Pancreas (tissue), 10 donors: ENCODE data around the gene SLC35F5. TPM values are rescaled to one million over a fixed set of nuclear protein-coding genes. Genes with fewer than 3 reads are reported as not detected.

Source experiments
- ATAC-seq, 4 donors: fragments of 200-7000 bp; cut with Tn5 transposase; one replicate each; pipeline versions ENCODE4 v1.8.0 to v1.9.1; 2020; ENCODE audit warnings: mild to moderate bottlenecking in 4 of 4, moderate library complexity in 4 of 4
- DNase-seq, 6 donors: peaks; one replicate each; pipeline ENCODE4 v3.0.0-alpha.2; 2020
- FAIRE-seq: peaks from 2 replicates; lab custom pipeline; 2012; peaks lifted over from hg19 to GRCh38; lab: Jason Lieb, UNC
- H3K27ac ChIP-seq, 4 donors: fragments of 200-600 bp; sonication (generic); 1 replicate in 3 of 4; 2 replicates in 1 of 4; pipeline versions ENCODE4 v1.5.0 to v1.8.0; 2020
- H3K27me3 ChIP-seq, 4 donors: fragments of 200-600 bp; one replicate each; pipeline ENCODE4 v1.8.0; 2021
- H3K36me3 ChIP-seq, 3 donors: fragments of 200-600 bp; sonication (generic) in 1 of 3; one replicate each; pipeline versions ENCODE4 v1.5.0 to v1.8.0; 2020 to 2021
- H3K4me1 ChIP-seq, 3 donors: fragments of 200-600 bp; one replicate each; pipeline ENCODE4 v1.8.0; 2021
- H3K4me3 ChIP-seq, 4 donors: fragments of 200-600 bp; sonication (generic) in 2 of 4; one replicate each; pipeline versions ENCODE4 v1.5.0 to v1.8.0; 2020 to 2021
- H3K9me3 ChIP-seq, 4 donors: fragments of 200-600 bp; one replicate each; pipeline ENCODE4 v1.8.0; 2021
- CTCF ChIP-seq, 4 donors: fragments of 200-600 bp; sonication (generic) in 3 of 4; IDR thresholded peaks; one replicate each; pipeline versions ENCODE4 v1.5.0 to v1.8.0; 2021; ENCODE audit warnings: antibody characterized with exemption in 4 of 4
- WGBS, 2 donors: extraction: QIAGEN DNeasy Blood & Tissue Kit; methylation state at CpG; one replicate each; pipeline ENCODE4 v1.1.7; 2013; 5-methylcytosine and 5-hydroxymethylcytosine counted together
- intact Hi-C, 3 donors: fragments of 100-400 bp; cut with DNase I; formaldehyde crosslinking; loops; one replicate each; pipeline versions ENCODE4 v1.11.1 to v1.14.2; 2022
- polyA plus RNA-seq, 2 donors: library from polyadenylated mRNA; stranded (reverse); fragments of 200-250 nt; gene quantifications; one replicate each; pipeline ENCODE4 v1.2.3, GENCODE V29; 2013
- total RNA-seq, 6 donors: library from RNA; stranded (reverse); fragmentation: NEBNext Ultra II Directional in 4 of 6; extraction: Animal tissue kit (Norgen Biotek cat#: 25700) in 4 of 6; gene quantifications; one replicate each; pipeline versions ENCODE4 v1.2.1 to v1.2.4, GENCODE V29; 2021 to 2023
- donor health status: healthy with polysubstance abuse.
- donor health status: DM: no; HTN: no; CAD: no; lungs with moderate emphysema.
- donor health status: DM: no; HTN: no; CAD: no.
- donor health status: control.
- donor health status: control.
- donor health status: Bipolar disorder and iron deficiency.
- donor health status: DM: yes; HTN: yes; CAD: no.
- donor health status: DM: no; HTN: no; CAD: no.
- donor health status: DM: no; HTN: no; CAD: no.
- donor health status: DM: yes; HTN: yes; CAD: no.

Gene SLC35F5
- total and polyA plus RNA-seq, 8 donors: 12.6 to 58.6 (median 39.1) TPM

GRCh38 chr2:113754160-113754559 lies 2.3 kb downstream of the SLC35F5 start:
- H3K36me3 ChIP-seq: peaks cover 0 to 8% (median 0%) of the 10 kb centered on the region in 3 donors
- no peak for TF ChIP-seq CTCF (IDR thresholded peaks at IDR 0.05)
- H3K27ac ChIP-seq: no peak overlapping the region
- 49 to 60% methylated on average over 8 of the region's 8 CpGs for WGBS, 2 donors
- FAIRE-seq (no peak), ATAC-seq (no peak), DNase-seq (no peak)
- no peaks in the 10 kb centered on the region for H3K27me3 ChIP-seq
- intact Hi-C loops: no loop called here
- H3K4me1 ChIP-seq: peaks cover 5 to 18% (median 12%) of the 10 kb centered on the region in 3 donors
- no peaks in the 10 kb centered on the region for H3K9me3 ChIP-seq
- peak overlapping the region in 2 of 4 donors; percentile 69 to 79 for H3K4me3 ChIP-seq

GRCh38 chr2:113750385-113750784 lies 6.1 kb downstream of the SLC35F5 start:
- H3K27me3 ChIP-seq: no peaks in the 10 kb centered on the region
- intact Hi-C loops: no loop called here
- ATAC-seq: no peak
- H3K4me3 ChIP-seq: no peak overlapping the region
- no peak for TF ChIP-seq CTCF (IDR thresholded peaks at IDR 0.05)
- FAIRE-seq: no peak
- DNase-seq: no peak
- peaks cover 0 to 36% (median 0%) of the 10 kb centered on the region in 3 donors for H3K36me3 ChIP-seq
- whole genome bisulfite sequencing, 2 donors: 95 to 97% methylated on average over 4 of the region's 4 CpGs
- peaks cover 5 to 13% (median 12%) of the 10 kb centered on the region in 3 donors for H3K4me1 ChIP-seq
- H3K9me3 ChIP-seq: no peaks in the 10 kb centered on the region
- no peak overlapping the region for H3K27ac ChIP-seq

GRCh38 chr2:113741091-113741490 lies 15.4 kb downstream of the SLC35F5 start:
- Histone ChIP-seq H3K9me3 (no peaks in the 10 kb centered on the region), H3K4me1 (no peaks in the 10 kb centered on the region), H3K4me3 (no peak overlapping the region), H3K36me3 (peaks cover 4 to 63% (median 11%) of the 10 kb centered on the region in 3 donors), H3K27ac (no peak overlapping the region), H3K27me3 (no peaks in the 10 kb centered on the region)
- intact Hi-C loops: no loop called here
- DNase-seq (no peak), FAIRE-seq (no peak), ATAC-seq (no peak)
- WGBS, 2 donors: 96 to 98% methylated on average over 1 of the region's 1 CpG
- no peak for TF ChIP-seq CTCF (IDR thresholded peaks at IDR 0.05)

- H3K4me3 ChIP-seq: no peak overlapping the region
- no peak for ATAC-seq
- no peak for DNase-seq
- no peaks in the 10 kb centered on the region for H3K9me3 ChIP-seq
- H3K27me3 ChIP-seq: no peaks in the 10 kb centered on the region
- intact Hi-C loops: no loop called here
- no peak overlapping the region for H3K27ac ChIP-seq
- no peak for TF ChIP-seq CTCF (IDR thresholded peaks at IDR 0.05)
- WGBS, 2 donors: 86 to 87% methylated on average over 4 of the region's 4 CpGs
- no peak for FAIRE-seq
- H3K4me1 ChIP-seq: no peaks in the 10 kb centered on the region
- H3K36me3 ChIP-seq: peaks cover 4 to 52% (median 11%) of the 10 kb centered on the region in 3 donors
Measured at GRCh38 chr2:113739849-113740248, 16.6 kb downstream of the SLC35F5 start.

DNA sequence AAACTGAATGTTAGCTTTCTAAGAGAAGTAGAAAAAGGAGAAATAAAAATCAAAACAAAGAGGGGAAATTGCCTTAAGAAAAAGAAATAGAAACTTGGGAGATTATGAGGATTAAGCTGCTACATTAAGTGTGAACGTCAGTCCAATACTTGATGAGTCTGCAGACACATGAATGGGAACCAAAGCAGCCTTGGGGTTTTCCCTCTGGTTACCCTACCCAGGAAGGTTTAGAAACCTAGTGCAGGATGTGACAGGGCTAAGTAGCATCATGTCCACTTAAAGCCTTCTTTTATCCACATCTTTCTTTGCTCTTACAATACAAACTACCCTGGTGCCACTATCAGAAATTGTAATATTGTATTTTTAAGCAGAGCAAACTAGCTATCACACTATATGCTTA lies 22.3 kb downstream of the SLC35F5 start:
- no peaks in the 10 kb centered on the region for H3K9me3 ChIP-seq
- no peaks in the 10 kb centered on the region for H3K27me3 ChIP-seq
- peaks cover 0 to 6% (median 3%) of the 10 kb centered on the region in 3 donors for H3K36me3 ChIP-seq
- intact Hi-C loops: no loop called here
- DNase-seq (no peak), ATAC-seq (no peak), FAIRE-seq (no peak)
- H3K27ac ChIP-seq: no peak overlapping the region
- 91 to 100% methylated on average over 1 of the region's 1 CpG for WGBS, 2 donors
- no peak overlapping the region for H3K4me3 ChIP-seq
- no peaks in the 10 kb centered on the region for H3K4me1 ChIP-seq
- TF ChIP-seq CTCF (IDR thresholded peaks at IDR 0.05): no peak
